ENCODE measurements around the gene ADISSP. TPM values are rescaled to one million over a fixed set of nuclear protein-coding genes. Genes with fewer than 3 reads are reported as not detected.
A peak's percentile ranks its signal among the peaks of the same experiment; 100 is the strongest.

ADISSP gene
- total and polyA plus RNA-seq, 2 of the 13 experiments (the other 11 are each of a cell fraction or from before 2014, with no cell fraction given), result 38.3 to 90.6 TPM

GRCh38 chr20:3812975-3813847, 45.7 kb upstream of the ADISSP start:
- in situ Hi-C loops (cut with HindIII; ENCODE audit: extremely low pct_ligation_motif_present, low pct_unique_long_range_greater_than_20kb), result no loop called here
- Histone ChIP-seq H3K27me3 (ENCODE audit: control insufficient read depth in 1 of 2, insufficient read depth in 2 of 2, low read length in 2 of 2) (peaks cover 3 to 14% of the 10 kb centered on the region in 2 experiments; a peak in 3 of 5 replicates), H3K9me3 (ENCODE audit: low read length) (no peaks in the 10 kb centered on the region), H3K9ac (ENCODE audit: insufficient read depth, low read depth, low read length) (no peak overlapping the region), H2AFZ (ENCODE audit: low read length) (no peak overlapping the region), H3K79me2 (ENCODE audit: insufficient read depth, low read length) (no peaks in the 10 kb centered on the region), H3K36me3 (replicated peaks in 1 of 2; ENCODE audit: control insufficient read depth in 1 of 2, insufficient read depth in 2 of 2, low read length in 2 of 2) (no peaks in the 10 kb centered on the region), H3K4me1 (ENCODE audit: insufficient read depth, low read length) (peaks cover 51% of the 10 kb centered on the region), H3K27ac (ENCODE audit: extremely low read length, insufficient read depth, low read length) (no peak overlapping the region), H3K4me3 (replicated peaks in 1 of 3; ENCODE audit: insufficient read depth in 1 of 3, low read depth in 2 of 3, low read length in 3 of 3) (no peak overlapping the region), H3K4me2 (ENCODE audit: low read depth, low read length) (no peak overlapping the region), H4K20me1 (ENCODE audit: insufficient read depth, low read length) (no peaks in the 10 kb centered on the region)
- intact Hi-C loops (cut with micrococcal nuclease; ENCODE audit: unreplicated experiment), result no loop called here
- DNase-seq (ENCODE audit: low spot score) (no peak), FAIRE-seq (no peak), ATAC-seq (no peak; the same call in 2 of the 3 replicates)
- WGBS (ENCODE audit: low lambda C conversion rate), result 49% methylated on average over 8 of the region's 8 CpGs
- CTCF ChIA-PET (ENCODE audit: low intra/inter-chr PET ratio, low total read pairs), result no interaction called here
- POLR2A ChIA-PET, result interaction anchor here (1.4 to 2.8 kb wide), 3 partner anchors 17 to 30 kb away, joined by 4 to 10 read pairs (median 4); partner anchors contain the start of genes CDC25B and CENPB
- BruUV-seq (replicated peaks), result no TSS peak
- TF ChIP-seq KLF16 (CRISPR knock-in tag; IDR thresholded peaks at IDR 0.05), result 0 out of 4 replicates have a peak, but pooled peaks of 1 of the 2 experiments have one; percentile 15
- no peak for TF ChIP-seq MAFG (CRISPR knock-in tag; IDR thresholded peaks at IDR 0.05)
- TF ChIP-seq ZNF792 (CRISPR knock-in tag; IDR thresholded peaks at IDR 0.05), result no peak
- TF ChIP-seq ZNF432 (CRISPR knock-in tag; IDR thresholded peaks at IDR 0.05; ENCODE audit: borderline replicate concordance), result no peak
- TF ChIP-seq POLR2A (IDR thresholded peaks at IDR 0.05; ENCODE audit: insufficient read depth in 1 of 2, low read depth in 2 of 2, low read length in 2 of 2), result no peak
- TF ChIP-seq JARID2 (CRISPR knock-in tag; IDR thresholded peaks at IDR 0.05; ENCODE audit: insufficient replicate concordance), result no peak
- TF ChIP-seq TEAD2 (CRISPR knock-in tag; IDR thresholded peaks at IDR 0.05), result no peak
- peak; percentile 41 for TF ChIP-seq BHLHE40 (IDR thresholded peaks at IDR 0.05; ENCODE audit: low read length)
- 0 out of 2 replicates have a peak, but pooled peaks have one; percentile 18 for TF ChIP-seq HOXA3 (CRISPR knock-in tag; IDR thresholded peaks at IDR 0.05)
- no peak for TF ChIP-seq FOXP1 (IDR thresholded peaks at IDR 0.05)
- TF ChIP-seq FOXP1 (CRISPR knock-in tag; IDR thresholded peaks at IDR 0.05), result no peak
- TF ChIP-seq ZNF263 (CRISPR knock-in tag; IDR thresholded peaks at IDR 0.05), result 0 out of 2 replicates have a peak, but pooled peaks have one; percentile 48
- TF ChIP-seq ZBTB26 (CRISPR knock-in tag; IDR thresholded peaks at IDR 0.05; ENCODE audit: borderline replicate concordance), result no peak
- TF ChIP-seq SNRNP70 (IDR thresholded peaks at IDR 0.05; ENCODE audit: low read depth, low read length), result no peak
- TF ChIP-seq ZNF180 (CRISPR knock-in tag; IDR thresholded peaks at IDR 0.05; ENCODE audit: borderline replicate concordance, low read depth), result no peak
- peak; percentile 90 for TF ChIP-seq ZNF770 (CRISPR knock-in tag; IDR thresholded peaks at IDR 0.05)
- TF ChIP-seq ZNF615 (CRISPR knock-in tag; IDR thresholded peaks at IDR 0.05; ENCODE audit: borderline replicate concordance), result no peak
- TF ChIP-seq TCF12 (IDR thresholded peaks at IDR 0.05), result no peak
- peak; percentile 48; the same call in 1 of the 2 replicates for TF ChIP-seq TCF12 (CRISPR knock-in tag; IDR thresholded peaks at IDR 0.05)
- no peak for TF ChIP-seq RNF2 (conservative IDR thresholded peaks at IDR 0.05; ENCODE audit: low read depth)
- no peak for TF ChIP-seq ZNF468 (CRISPR knock-in tag; IDR thresholded peaks at IDR 0.05)
- no peak for TF ChIP-seq ZNF607 (CRISPR knock-in tag; IDR thresholded peaks at IDR 0.05; ENCODE audit: borderline replicate concordance)
- TF ChIP-seq MEIS2 (CRISPR knock-in tag; IDR thresholded peaks at IDR 0.05), result no peak
- TF ChIP-seq MYC (CRISPR knock-in tag; IDR thresholded peaks at IDR 0.05; ENCODE audit: borderline replicate concordance), result 0 out of 2 replicates have a peak, but pooled peaks have one; percentile 11

Data from HepG2 (cell line).